Activated CD8-positive, alpha-beta memory T cell treated with anti-CD3 and anti-CD28 coated beads, Interleukin-2, amount 50 U/mL, for 24 hours (primary cell): Measurements from ENCODE around the gene PGK1.
"Not testable (repeated sequence)": the region's sequence is repeated elsewhere in the genome, so short reads cannot be mapped to it uniquely, and the experiment has no call there.

Experiments used
- DNase-seq: peaks from one replicate; pipeline ENCODE4 v3.0.0-alpha.2; 2020; ENCODE audit errors: extremely low read depth

The PGK1 gene

DNA sequence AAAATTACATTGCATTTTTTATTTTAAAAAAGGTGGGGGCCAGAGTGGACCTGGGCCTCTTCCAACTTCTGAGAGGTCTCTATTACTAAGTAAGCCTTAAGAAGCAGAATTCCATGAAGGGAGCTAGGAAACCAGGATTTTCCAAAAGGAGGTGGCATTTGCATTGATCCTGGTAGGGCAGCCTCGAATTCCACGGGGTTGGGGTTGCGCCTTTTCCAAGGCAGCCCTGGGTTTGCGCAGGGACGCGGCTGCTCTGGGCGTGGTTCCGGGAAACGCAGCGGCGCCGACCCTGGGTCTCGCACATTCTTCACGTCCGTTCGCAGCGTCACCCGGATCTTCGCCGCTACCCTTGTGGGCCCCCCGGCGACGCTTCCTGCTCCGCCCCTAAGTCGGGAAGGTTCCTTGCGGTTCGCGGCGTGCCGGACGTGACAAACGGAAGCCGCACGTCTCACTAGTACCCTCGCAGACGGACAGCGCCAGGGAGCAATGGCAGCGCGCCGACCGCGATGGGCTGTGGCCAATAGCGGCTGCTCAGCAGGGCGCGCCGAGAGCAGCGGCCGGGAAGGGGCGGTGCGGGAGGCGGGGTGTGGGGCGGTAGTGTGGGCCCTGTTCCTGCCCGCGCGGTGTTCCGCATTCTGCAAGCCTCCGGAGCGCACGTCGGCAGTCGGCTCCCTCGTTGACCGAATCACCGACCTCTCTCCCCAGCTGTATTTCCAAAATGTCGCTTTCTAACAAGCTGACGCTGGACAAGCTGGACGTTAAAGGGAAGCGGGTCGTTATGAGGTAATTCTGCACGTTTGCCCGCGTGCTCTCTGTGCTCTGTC is at the start of gene PGK1:
Gene PGK1 (plus strand): TSS at position 626 of the 824 bp plus-strand sequence. CDS start 93 bp downstream, at position 719.
- peak; percentile 78 for DNase-seq

DNA sequence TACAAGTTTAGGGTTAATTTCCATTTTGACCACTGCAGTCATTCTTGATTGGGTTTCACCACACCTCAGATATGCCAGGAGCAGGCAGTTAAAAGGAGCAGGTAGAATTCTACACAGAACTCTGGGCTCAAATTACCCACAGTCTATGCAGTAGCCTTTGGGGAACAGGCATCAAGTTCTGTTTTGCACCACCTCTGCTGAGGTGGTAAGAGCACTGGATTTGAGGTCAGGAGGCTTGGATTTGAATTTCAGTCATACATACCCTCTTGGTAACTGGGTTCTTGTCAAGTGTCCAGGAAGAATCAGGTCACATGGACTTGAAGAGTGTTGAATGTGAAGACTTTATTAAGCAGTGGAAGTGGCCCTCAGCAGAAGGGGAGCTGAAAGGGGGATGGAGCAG is 40.4 kb upstream of the PGK1 start:
- DNase-seq = no peak

DNA sequence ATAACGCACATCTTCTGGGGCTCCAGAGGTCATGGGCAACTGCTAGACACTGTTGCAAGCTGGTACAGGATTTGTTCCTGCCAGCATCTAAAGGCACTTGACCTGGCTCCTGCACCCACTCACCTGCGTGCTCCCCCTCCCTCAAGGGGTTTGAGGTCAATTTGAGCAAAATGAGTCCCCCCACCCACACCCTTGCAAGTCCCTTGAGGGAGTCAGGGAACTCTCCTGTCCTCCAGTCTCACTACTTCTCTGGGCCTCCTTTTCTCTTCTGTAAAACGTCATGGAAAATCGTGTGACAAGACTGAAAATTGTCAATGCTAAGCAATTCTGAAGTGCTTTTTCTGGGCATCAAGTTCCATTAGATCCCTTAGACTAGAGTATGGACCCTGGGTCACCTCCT is 39.9 kb upstream of the PGK1 start:
- no peak for DNase-seq

DNA sequence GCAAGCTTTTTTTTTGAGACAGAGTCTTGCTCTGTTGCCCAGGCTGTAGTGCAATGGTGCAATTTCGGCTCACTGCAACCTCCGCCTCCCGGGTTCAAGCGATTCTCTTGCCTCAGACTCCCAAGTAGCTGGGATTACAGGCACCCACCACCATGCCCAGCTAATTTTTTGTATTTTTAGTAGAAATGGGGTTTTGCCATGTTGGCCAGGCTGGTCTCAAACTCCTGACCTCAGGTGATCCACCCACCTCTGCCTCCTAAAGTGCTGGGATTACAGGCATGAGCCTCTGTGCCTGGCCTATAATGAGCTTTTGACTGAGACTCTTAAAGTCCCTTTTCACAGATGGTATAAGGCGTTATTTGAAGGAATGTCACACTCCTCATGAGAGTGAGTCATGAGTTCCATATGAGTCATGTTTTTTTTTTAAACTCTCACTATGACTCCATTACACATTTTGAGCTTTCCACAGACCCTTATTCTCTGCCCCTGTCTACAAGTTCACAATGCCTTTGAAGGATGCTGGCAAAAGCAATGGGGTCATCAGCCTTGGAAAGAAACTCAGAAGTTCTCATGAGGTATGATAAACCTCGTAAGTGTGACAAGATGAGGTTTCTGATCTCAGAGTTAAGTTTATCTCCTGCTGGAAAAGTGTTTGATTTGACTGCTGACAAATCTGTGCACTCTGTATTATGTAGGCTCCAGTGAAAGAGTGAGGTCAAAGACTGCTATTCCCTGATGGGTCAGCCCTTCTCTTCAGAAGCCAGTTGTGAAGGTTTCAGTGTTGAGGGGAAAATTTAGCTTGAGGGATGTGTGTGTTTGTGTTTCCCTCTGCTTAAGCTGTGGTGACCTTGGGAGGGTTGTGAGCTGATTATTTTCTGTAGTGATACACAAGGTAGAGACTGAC is 39.1 kb upstream of the PGK1 start:
- not testable (repeated sequence) for DNase-seq

DNA sequence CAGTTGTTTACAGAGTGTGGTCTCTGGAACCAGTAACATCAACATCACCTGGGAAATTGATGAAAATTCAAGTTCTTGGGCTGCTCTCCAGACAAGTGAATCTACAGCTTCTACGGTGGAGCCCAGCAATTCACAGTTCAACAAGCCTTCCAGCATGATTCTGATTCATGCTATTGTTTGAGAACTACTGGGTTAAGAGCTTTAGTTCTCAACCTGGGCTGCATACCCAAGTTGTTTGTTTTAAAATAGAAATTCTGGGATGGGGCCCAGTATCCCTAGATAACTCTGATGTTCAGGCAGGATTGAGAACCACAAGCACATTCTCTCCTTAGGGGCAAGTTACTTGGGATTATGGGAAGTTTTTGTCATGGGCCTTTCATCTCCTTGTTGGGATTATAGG is 37.9 kb upstream of the PGK1 start:
- no peak for DNase-seq

DNA sequence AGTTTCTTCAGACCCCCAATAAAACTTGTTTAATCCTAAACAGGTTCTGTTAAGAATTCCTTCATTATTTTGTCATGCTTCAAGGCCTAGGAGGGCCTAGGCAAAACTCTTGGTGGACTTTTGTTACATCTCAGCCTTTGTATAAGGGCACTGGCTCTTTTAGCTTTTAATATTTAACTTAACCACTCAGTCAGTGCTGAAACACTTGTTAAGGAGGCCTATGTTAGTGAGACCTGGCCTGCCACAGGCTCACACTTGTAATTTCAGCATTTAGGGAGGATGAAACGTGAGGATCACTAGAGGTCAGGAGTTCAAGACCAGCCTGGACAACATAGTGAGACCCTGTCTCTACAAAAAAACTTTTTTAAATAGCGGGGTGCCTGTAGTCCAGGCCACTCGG is 32.7 kb upstream of the PGK1 start:
- no peak for DNase-seq

DNA sequence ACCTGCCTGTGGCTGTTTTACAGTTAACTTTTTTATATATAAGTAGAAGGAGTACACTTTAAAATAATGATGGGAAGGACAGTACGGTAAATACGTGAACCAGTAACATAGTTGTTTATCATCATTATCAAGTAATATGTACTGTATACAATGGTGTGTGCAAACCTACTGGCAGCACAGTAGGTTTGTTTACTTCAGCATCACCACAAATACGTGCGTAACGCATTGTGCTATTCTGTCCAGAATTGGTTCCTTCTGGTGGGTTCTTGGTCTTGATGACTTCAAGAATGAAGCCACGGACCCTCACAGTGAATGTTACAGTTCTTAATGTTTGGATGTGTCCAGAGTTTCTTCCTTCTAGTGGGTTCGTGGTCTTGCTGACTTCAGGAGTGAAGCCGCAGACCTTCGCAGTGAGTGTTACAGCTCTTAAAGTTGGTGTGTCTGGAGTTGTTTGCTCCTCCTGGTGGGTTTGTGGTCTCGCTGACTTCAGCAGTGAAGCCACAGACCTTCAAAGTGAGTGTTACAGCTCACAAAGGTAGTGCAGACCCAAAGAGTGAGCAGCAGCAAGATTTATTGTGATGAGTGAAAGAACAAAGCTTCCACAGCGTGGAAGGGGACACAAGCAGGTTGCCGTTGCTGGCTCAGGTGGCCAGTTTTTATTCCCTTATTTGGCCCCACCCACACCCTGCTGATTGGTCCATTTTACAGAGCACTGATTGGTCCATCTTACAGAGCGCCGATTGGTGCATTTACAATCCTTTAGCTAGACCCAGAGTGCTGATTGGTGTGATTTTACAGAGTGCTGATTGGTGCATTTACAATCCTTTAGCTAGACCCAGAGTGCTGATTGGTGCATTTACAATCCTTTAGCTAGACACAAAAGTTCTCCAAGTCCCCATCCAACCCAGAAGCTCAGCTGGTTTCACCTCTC is 30.6 kb upstream of the PGK1 start:
- DNase-seq = not testable (repeated sequence)

DNA sequence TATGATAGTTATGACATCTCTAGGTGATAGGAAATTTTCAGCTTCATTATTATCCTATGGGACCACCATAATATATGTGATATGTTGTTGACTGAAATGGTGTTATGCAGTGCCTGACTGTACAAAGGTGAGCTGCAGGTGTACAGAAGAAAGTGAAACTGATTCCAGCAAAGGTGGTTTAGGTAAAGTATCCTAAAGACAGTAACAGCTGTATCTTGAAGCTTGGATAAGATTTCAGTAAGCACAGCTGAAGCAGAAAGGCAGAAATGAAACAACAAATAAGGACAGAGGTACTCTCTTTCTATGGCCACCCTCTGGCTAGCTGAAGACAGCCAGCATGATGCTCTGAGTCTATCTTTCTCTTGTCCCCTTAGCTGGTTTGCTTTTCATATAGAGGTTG is 30.0 kb upstream of the PGK1 start:
- DNase-seq = no peak

DNA sequence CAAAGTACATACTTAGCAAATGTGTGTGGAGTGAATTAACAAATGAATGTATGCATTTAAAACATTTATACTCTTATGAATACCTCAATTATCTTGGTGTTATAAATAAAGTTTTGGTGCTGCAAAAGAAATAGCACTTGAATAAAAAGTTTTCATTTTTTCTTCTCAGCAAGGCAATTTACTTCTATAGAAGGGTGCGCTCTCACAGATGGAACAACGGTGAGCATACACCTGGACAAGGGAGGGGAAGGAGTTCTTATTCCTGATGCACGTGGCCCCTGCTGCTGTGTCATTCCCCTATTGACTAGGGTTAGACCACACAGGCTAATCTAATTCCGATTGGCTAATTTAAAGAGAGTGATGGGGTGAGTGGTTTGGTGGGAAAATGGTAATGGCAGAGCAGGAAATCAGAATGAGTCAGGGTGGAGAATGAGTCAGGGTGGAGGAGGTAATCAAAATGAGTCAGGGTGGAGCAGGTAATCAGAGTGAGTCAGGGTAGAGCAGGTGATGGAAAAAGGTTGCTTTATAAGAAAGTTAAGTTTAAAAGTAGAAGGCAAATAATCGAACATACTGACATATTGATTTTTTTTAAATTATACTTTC is 28.2 kb upstream of the PGK1 start:
- no peak for DNase-seq

DNA sequence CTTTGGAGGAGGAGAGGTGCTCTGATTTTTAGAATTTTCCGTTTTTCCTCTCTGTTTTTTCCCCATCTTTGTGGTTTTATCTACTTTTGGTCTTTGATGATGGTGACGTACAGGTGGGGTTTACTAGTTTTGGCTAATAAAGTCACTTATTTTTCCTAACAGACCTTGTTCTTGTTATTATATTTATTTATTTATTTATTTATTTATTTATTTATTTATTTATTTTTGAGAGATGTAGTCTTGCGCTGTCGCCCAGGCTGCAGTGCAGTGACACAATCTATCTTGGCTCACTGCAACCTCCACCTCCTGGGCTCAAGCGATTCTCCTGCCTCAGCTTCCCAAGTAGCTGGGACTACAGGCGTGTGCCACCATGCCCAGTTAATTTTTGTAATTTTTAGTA is 22.6 kb upstream of the PGK1 start:
- not testable (repeated sequence) for DNase-seq

DNA sequence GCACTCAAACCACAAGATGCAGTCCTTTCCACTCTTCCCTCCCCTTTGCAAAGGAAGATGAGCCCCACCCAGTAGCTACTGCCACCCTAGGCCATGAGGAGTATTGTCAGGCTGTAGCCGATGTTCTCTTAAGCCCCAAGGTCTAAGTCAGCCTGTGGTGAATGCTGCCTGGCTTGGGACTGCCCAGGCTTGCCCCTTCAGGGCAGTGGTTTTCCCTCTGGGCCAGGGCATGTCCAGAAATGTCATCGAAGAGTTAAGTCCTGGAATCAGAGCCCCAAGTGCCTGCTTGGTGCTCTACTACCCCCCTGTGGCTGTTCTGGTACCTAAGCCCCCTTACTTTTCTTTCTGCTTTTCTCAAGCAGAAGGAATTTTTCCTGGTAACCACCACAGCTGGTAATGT is 11.8 kb upstream of the PGK1 start:
- DNase-seq = no peak

DNA sequence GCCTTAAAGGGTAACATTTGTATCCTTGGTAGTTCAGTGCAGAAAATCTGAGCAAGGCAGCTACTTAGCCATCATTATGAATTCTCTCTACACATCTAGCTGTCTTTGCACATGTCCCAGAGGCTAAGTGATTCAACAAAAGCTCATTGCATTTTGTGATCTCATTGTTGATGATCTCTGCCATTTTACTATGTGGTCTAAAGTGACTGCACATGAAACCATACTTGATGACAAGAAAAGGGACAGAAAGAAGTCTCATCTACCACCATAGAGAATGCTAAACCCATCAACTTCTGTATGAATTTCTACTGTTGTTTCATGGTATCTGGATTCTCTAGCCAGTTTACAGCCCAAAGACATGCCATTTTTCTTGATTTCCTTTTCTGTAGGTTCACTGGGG is 5.9 kb upstream of the PGK1 start:
- DNase-seq = no peak

DNA sequence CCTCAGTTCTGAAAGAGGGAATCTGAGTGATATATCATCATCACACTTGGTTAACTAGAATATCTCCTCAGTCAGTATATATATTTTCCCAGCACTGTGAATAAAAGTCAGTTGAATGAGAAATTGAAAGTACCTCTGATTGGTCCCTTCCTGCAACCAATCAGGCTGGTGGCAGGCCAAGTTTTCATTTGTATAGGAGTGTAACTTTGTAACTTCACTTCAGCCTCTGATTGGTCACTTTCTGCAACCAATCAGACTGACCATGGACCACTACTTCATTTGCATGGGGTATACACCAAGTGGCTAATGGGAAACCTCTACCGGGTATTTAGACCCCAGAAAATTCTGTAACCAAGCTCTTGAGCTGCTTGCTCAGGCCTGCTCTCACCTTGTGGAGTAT is 2.0 kb upstream of the PGK1 start:
- no peak for DNase-seq

DNA sequence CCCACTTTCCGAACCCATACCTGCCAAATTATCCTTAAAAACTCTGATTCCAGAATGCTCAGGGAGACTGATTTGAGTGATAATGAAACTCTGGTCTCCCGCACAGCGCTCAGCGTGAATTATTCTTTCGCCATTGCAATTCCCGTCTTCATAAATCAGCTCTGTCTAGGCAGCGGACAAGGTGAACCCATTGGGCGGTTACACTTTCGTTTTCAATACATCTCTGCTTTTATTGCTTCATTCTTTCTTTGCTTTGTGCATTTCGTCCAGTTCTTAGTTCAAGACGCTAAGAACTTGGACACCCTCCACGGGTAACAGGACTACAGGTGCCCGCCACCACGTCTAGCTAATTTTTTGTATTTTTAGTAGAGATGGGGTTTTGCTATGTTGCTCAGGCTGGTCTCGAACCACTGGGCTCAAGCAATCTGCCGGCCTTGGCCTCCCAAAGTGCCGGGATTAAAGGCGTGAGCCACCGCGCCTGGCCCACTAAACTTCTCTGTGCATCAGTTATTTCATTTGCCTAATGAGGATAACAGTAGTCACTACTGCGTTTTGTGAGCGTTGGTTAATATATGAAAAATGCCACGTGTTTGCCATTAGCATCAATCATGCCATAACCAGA is 936 bp upstream of the PGK1 start:
- no peak for DNase-seq

DNA sequence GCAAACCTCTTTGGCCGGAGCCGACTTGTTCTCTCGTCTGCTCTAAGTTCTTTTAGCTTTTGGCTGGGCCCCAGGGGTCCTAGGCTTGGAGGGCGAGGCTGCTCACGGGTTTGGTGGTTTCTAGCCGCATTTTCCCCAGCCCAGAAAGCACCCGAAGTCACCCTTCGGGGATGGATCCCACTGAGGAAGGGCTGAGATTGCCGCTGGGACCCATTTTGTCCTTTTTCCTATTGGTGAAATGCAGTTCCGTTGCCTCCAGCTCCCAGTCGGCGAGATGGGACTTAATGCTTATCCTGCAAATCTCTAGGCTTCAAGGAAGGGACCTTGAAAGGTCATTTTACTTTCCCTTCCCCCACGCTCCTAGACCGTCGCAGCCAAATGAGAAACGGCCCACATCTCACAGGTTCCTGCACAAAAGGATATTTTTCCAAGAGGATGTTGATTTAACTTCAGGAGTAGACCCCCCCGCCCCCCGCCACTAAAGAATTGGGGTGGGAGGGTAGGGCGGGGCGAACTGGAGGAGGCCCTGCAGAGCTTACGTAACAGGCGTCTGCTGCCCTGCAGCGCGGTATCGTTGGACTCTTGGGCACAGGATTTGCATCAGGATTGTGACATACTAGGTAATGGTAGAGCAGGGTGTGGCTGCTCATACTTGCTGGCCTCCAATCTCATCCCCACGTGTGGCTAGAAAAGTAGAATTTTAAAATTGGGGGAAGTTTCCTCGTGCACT is 564 bp downstream of the PGK1 start:
- no peak for DNase-seq

DNA sequence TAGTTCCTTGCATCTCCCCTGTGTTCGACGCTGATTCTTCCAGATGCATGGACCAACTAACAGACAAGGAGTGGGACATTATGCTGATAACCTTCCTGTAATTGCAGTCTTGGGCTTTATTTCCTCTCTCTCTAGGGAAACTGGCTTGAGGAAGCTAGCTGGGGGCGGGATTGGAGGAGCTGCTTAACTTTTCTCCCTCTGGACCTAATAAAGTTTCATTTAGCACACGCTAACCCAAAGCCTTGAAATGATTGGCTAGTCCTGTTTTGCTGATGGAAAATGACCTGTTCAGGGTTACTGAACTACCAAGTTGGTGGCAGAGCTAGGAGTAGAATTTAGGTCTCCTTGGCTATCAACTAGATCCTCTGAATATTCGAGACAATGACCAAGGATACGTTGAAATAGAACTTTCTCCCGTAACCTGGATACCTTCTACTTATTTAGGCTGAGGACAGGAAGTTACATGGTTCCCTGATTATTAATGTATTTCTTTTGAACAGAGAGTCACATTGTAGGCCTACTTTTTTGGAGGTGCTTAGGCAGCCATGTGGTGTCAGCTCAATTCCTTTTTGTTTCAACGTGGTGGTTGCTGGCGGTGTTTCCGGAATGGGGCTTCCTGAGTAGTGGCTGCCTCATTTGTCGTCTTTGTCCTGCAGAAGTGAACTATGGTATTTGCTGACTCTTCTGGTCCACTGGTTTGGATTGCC is 2.0 kb downstream of the PGK1 start:
- DNase-seq = no peak

DNA sequence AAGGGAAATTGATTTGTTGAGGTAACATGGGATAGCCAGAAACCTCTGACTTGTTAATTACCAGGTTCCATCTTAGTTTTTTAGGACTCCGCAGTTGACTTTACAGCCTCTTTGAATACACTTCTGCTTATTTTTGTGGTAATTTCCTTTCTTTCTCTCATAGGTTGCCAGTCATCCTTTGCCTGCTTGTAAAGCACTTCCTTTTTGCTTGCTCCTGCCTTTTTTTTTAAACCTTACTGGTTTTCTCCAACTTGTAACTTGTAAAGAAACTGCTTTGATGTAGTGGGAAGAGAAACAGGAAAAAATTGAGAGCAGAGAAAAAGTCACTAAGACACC is 2.6 kb downstream of the PGK1 start:
- DNase-seq = no peak

DNA sequence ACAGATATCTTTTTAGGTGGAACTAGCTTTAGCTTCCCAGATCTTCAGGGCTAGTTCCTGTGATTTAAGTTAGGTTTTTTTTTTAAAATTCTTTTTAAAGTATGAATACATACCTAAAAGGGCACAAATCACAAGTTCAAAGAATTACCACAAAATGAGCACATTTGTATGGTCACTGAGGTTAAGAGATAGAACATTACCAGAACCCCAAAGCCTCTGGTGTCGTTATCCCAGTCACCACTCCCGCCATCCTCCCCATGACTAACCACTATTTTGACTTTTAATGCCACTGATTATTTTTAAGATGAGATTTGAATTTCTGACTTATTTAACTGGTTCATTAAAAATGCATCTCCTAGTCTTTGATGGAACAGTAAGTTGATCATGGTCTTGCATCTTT is 5.4 kb downstream of the PGK1 start:
- DNase-seq = no peak

DNA sequence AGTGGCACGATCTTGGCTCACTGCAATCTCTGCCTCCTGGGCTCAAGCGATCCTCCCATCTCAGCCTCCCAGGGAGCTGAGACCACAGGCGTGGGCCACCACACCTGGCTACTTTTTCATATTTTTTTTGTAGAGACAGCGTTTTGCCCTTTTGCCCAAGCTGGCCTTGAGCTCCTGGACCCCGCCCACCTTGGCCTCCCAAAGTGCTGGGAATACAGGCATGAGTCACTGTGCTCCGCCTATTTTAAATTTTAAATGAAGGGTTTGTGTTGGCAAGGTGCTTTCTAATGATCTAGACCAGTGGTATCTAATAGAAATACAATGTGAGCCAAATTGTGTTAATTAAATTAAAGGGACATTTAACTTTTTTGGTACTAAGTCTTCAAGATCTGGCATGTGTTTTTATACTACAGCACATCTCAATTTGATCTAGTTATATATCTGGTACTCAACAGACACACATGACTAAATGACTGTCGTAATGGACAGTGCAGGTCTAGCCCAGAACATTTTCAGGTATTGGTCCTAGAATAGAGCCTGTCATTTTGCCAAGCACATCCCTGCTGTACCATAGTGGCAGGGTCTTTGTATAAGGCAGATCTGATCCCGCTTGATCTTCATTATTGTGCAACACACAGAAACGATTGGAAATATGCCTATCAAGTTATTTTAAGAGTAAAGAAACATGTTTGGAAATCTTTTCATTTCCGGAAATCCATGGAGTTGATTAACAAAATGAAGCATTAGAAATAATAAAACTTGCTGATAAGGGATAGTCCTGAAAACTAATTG is 7.3 kb downstream of the PGK1 start:
- no peak for DNase-seq
